GM12872 (cell line): ENCODE measurements around the gene CAMTA1.

Experiments
- CTCF ChIP-seq: IDR thresholded peaks from 3 replicates; pipeline ENCODE4 v1.5.1; 2011; ENCODE audit warnings: low read depth, mild to moderate bottlenecking, low read length, moderate library complexity; ENCODE audit not compliant: insufficient read depth

CAMTA1 gene

GRCh38 chr1:7174561-7174960 lies 389.3 kb downstream of the CAMTA1 start:
- TF ChIP-seq CTCF, result no peak

- no peak for TF ChIP-seq CTCF
These were observed 390.0 kb downstream of the CAMTA1 start for GRCh38 chr1:7174980-7175906.

DNA sequence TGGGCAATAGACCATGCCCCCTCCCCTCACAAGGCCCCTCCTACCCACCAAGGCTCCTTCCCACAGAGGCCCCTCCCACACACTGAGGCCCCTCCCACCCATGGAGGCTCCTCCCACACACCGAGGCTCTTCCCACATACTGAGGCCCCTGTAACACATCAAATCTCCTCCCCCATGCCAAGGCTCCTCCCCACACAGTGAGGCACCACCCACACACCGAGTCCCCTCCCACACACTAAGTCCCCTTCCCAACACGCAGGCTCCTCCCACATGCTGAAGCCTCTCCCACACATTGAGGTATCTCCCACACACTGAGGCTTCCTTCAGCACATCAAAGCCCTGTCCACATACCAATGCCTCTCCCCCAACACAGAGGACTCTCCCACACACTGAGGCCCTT lies 391.8 kb downstream of the CAMTA1 start:
- TF ChIP-seq CTCF, result no peak

- no peak for TF ChIP-seq CTCF
These were observed 392.3 kb downstream of the CAMTA1 start for GRCh38 chr1:7177438-7178146.

- no peak for TF ChIP-seq CTCF
These were observed 393.1 kb downstream of the CAMTA1 start for GRCh38 chr1:7178336-7178735.

GRCh38 chr1:7178741-7179140 lies 393.5 kb downstream of the CAMTA1 start:
- no peak for TF ChIP-seq CTCF

- TF ChIP-seq CTCF, result no peak
These were observed 400.5 kb downstream of the CAMTA1 start for GRCh38 chr1:7185721-7186120.
